Mucosa of descending colon (tissue), 3 donors: ENCODE data around the gene HHAT. TPM values are rescaled to one million over a fixed set of nuclear protein-coding genes. Genes with fewer than 3 reads are reported as not detected.

Source experiments
- ATAC-seq: fragments of 200-7000 bp; cut with Tn5 transposase; one replicate; pipeline ENCODE4 v1.9.1; 2020; ENCODE audit warnings: mild to moderate bottlenecking, moderate library complexity
- DNase-seq, 3 donors: peaks; one replicate each; pipeline ENCODE4 v3.0.0-alpha.2; 2020
- H3K36me3 ChIP-seq: fragments of 200-600 bp; one replicate; pipeline ENCODE4 v1.8.0; 2021; ENCODE audit warnings: low read depth, mild to moderate bottlenecking
- H3K4me1 ChIP-seq: fragments of 200-600 bp; one replicate; pipeline ENCODE4 v1.8.0; 2021; ENCODE audit warnings: low read depth, mild to moderate bottlenecking
- H3K4me3 ChIP-seq: fragments of 200-600 bp; one replicate; pipeline ENCODE4 v1.8.0; 2021; ENCODE audit warnings: mild to moderate bottlenecking
- H3K9me3 ChIP-seq: fragments of 200-600 bp; one replicate; pipeline ENCODE4 v1.8.0; 2021; ENCODE audit warnings: mild to moderate bottlenecking
- CTCF ChIP-seq: fragments of 200-600 bp; IDR thresholded peaks from one replicate; pipeline ENCODE4 v1.8.0; 2022; ENCODE audit warnings: antibody characterized with exemption, mild to moderate bottlenecking
- intact Hi-C, 2 donors: fragments of 100-400 bp; cut with DNase I in 1 of 2; cut with micrococcal nuclease in 1 of 2; formaldehyde crosslinking; loops; one replicate each; pipeline versions ENCODE4 v1.11.0 to v1.11.1; 2022; cut with DNase I, micrococcal nuclease
- total RNA-seq, 3 donors: library from RNA; stranded (reverse); fragmentation: NEBNext Ultra II Directional in 2 of 3; extraction: Animal tissue kit (Norgen Biotek cat#: 25700) in 2 of 3; gene quantifications; one replicate each; pipeline versions ENCODE4 v1.2.1 to v1.2.4, GENCODE V29; 2021 to 2023
- donor health status: DM: no; HTN: no; CAD: no; lungs with moderate emphysema.
- donor health status: DM: no; HTN: no; CAD: no.
- donor health status: DM: no; HTN: yes; CAD: no.

HHAT gene
- total RNA-seq, 3 donors from 2014 or later, result 4.1 to 8.6 (median 5.9) TPM

GRCh38 chr1:210328032-210328745 lies 513 bp upstream of the HHAT start:
- TF ChIP-seq CTCF, result no peak
- H3K4me1 ChIP-seq, result peaks cover 15% of the 10 kb centered on the region
- peak overlapping the region; percentile 70 for H3K4me3 ChIP-seq
- no peaks in the 10 kb centered on the region for H3K9me3 ChIP-seq
- DNase-seq (peak in 1 of 3 donors; percentile 34), ATAC-seq (no peak)
- intact Hi-C loops, result no loop called here
- no peaks in the 10 kb centered on the region for H3K36me3 ChIP-seq

- no peak for TF ChIP-seq CTCF
- no peak overlapping the region for H3K4me3 ChIP-seq
- no peaks in the 10 kb centered on the region for H3K9me3 ChIP-seq
- peak in 1 of 3 donors; percentile 34 for DNase-seq
- H3K4me1 ChIP-seq, result peaks cover 15% of the 10 kb centered on the region
- H3K36me3 ChIP-seq, result no peaks in the 10 kb centered on the region
- intact Hi-C loops, result no loop called here
- no peak for ATAC-seq
These were observed 1.7 kb downstream of the HHAT start for GRCh38 chr1:210330279-210330866.

GRCh38 chr1:210332233-210332632 lies 3.5 kb downstream of the HHAT start:
- ATAC-seq (no peak), DNase-seq (no peak)
- no peak for TF ChIP-seq CTCF
- intact Hi-C loops, result no loop called here
- H3K36me3 ChIP-seq, result no peaks in the 10 kb centered on the region
- peaks cover 15% of the 10 kb centered on the region for H3K4me1 ChIP-seq
- H3K4me3 ChIP-seq, result no peak overlapping the region
- H3K9me3 ChIP-seq, result no peaks in the 10 kb centered on the region

- DNase-seq (peak in 1 of 3 donors; percentile 42), ATAC-seq (no peak)
- no peaks in the 10 kb centered on the region for H3K36me3 ChIP-seq
- intact Hi-C loops, result no loop called here
- no peak for TF ChIP-seq CTCF
- H3K4me3 ChIP-seq, result no peak overlapping the region
- peaks cover 13% of the 10 kb centered on the region for H3K4me1 ChIP-seq
- no peaks in the 10 kb centered on the region for H3K9me3 ChIP-seq
These were observed 4.2 kb downstream of the HHAT start for GRCh38 chr1:210332719-210333398.

- no peak for ATAC-seq
- intact Hi-C loops, result no loop called here
- H3K4me1 ChIP-seq, result peaks cover 4% of the 10 kb centered on the region
- H3K9me3 ChIP-seq, result no peaks in the 10 kb centered on the region
- no peak for TF ChIP-seq CTCF
- H3K36me3 ChIP-seq, result no peaks in the 10 kb centered on the region
- no peak for DNase-seq
- no peak overlapping the region for H3K4me3 ChIP-seq
These were observed 6.3 kb downstream of the HHAT start for GRCh38 chr1:210335001-210335400.
